Measurements from ENCODE around the gene PDHX. TPM values are rescaled to one million over a fixed set of nuclear protein-coding genes. Genes with fewer than 3 reads are reported as not detected.

The PDHX gene
- polyA plus RNA-seq, 1 donor (not counting 4 experiments of a cell fraction or from before 2014, with no cell fraction given): 28.5 TPM

DNA sequence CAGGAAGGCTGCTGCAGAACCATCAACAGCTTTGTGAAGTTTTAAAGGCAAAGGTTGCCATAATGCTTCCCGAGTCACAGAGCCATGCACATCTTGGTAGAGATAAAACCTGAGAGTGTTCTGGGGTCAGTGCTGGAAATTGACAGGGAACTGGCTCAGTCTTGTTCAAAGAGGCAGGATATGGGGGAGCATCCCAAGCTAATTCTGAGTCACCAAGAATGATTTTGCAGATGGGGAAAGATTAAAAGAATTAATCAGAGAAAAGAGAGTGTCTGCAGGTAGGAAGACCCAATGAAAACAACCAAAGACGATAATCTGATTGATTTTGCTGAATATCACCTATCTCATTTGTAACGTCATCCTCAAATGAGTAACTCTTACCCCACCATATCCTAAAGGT, 122.7 kb downstream of the PDHX start:
- peak overlapping the region; percentile 47 for H3K4me2 ChIP-seq (ENCODE audit: control insufficient read depth, extremely low read depth, insufficient read depth, low read depth, low read length)
- H2AFZ ChIP-seq (ENCODE audit: control insufficient read depth, low read length): no peak overlapping the region
- DNase-seq (ENCODE audit: low read depth, low spot score): no peak
- no peaks in the 10 kb centered on the region for H3K36me3 ChIP-seq (ENCODE audit: control insufficient read depth in 2 of 2, extremely low read depth in 1 of 2, insufficient read depth in 2 of 2, low read length in 2 of 2)
- peak overlapping the region; percentile 58 for H3K9ac ChIP-seq (ENCODE audit: control insufficient read depth, extremely low read depth, insufficient read depth, low read length)
- dilution Hi-C loops (cut with MboI; ENCODE audit: extremely low pct_ligation_motif_present, low sequenced_read_pairs): no loop called here
- H4K20me1 ChIP-seq (ENCODE audit: control insufficient read depth, extremely low read depth, insufficient read depth, low read length): no peaks in the 10 kb centered on the region
- no peaks in the 10 kb centered on the region for H3K79me2 ChIP-seq (ENCODE audit: control insufficient read depth, insufficient read depth, low read length)
- H3K9me3 ChIP-seq (ENCODE audit: control insufficient read depth, low read depth, low read length): no peaks in the 10 kb centered on the region
- H3K4me3 ChIP-seq (ENCODE audit: control insufficient read depth in 2 of 3, extremely low read depth in 1 of 3, insufficient read depth in 2 of 3, low read depth in 1 of 3, low read length in 3 of 3): no peak overlapping the region
- H3K4me1 ChIP-seq (ENCODE audit: control insufficient read depth, extremely low read depth, insufficient read depth, low read length): peaks cover 65% of the 10 kb centered on the region
- FAIRE-seq: peak; percentile 60
- H3K9me1 ChIP-seq (ENCODE audit: control insufficient read depth, extremely low read depth, insufficient read depth, low read length): no peaks in the 10 kb centered on the region
- TF ChIP-seq, protein P1, sequence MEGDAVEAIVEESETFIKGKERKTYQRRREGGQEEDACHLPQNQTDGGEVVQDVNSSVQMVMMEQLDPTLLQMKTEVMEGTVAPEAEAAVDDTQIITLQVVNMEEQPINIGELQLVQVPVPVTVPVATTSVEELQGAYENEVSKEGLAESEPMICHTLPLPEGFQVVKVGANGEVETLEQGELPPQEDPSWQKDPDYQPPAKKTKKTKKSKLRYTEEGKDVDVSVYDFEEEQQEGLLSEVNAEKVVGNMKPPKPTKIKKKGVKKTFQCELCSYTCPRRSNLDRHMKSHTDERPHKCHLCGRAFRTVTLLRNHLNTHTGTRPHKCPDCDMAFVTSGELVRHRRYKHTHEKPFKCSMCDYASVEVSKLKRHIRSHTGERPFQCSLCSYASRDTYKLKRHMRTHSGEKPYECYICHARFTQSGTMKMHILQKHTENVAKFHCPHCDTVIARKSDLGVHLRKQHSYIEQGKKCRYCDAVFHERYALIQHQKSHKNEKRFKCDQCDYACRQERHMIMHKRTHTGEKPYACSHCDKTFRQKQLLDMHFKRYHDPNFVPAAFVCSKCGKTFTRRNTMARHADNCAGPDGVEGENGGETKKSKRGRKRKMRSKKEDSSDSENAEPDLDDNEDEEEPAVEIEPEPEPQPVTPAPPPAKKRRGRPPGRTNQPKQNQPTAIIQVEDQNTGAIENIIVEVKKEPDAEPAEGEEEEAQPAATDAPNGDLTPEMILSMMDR (optimal IDR thresholded peaks at IDR 0.05 in 1 of 3, IDR thresholded peaks at IDR 0.05 in 1 of 3, conservative IDR thresholded peaks at IDR 0.05 in 1 of 3; ENCODE audit: extremely low read depth in 1 of 3, insufficient read depth in 2 of 3, low read length in 3 of 3): no peak
- TF ChIP-seq EZH2 (IDR thresholded peaks at IDR 0.05; ENCODE audit: low read length): no peak
- no peaks in the 10 kb centered on the region for H3K27me3 ChIP-seq (ENCODE audit: control insufficient read depth, extremely low read depth, insufficient read depth, low read length)
- H3K27ac ChIP-seq (ENCODE audit: control insufficient read depth, insufficient read depth, low read length): peak overlapping the region; percentile 99

GRCh38 chr11:35040221-35040942, 124.0 kb downstream of the PDHX start:
- dilution Hi-C loops (cut with MboI; ENCODE audit: extremely low pct_ligation_motif_present, low sequenced_read_pairs): no loop called here
- H2AFZ ChIP-seq (ENCODE audit: control insufficient read depth, low read length): peak overlapping the region; percentile 30
- peak; percentile 89 for FAIRE-seq

More at GRCh38 chr11:35040221-35040942, 124.0 kb downstream of the PDHX start:
- no peaks in the 10 kb centered on the region for H3K36me3 ChIP-seq (ENCODE audit: control insufficient read depth in 2 of 2, extremely low read depth in 1 of 2, insufficient read depth in 2 of 2, low read length in 2 of 2)
- H3K4me1 ChIP-seq (ENCODE audit: control insufficient read depth, extremely low read depth, insufficient read depth, low read length): peaks cover 61% of the 10 kb centered on the region
- peak overlapping the region; percentile 11 to 69 (median 49) for H3K4me3 ChIP-seq (ENCODE audit: control insufficient read depth in 2 of 3, extremely low read depth in 1 of 3, insufficient read depth in 2 of 3, low read depth in 1 of 3, low read length in 3 of 3)
- peak overlapping the region; percentile 98 for H3K4me2 ChIP-seq (ENCODE audit: control insufficient read depth, extremely low read depth, insufficient read depth, low read depth, low read length)
- peak; percentile 80 for DNase-seq (ENCODE audit: low read depth, low spot score)
- no peaks in the 10 kb centered on the region for H4K20me1 ChIP-seq (ENCODE audit: control insufficient read depth, extremely low read depth, insufficient read depth, low read length)
- H3K9me1 ChIP-seq (ENCODE audit: control insufficient read depth, extremely low read depth, insufficient read depth, low read length): no peaks in the 10 kb centered on the region
- no peaks in the 10 kb centered on the region for H3K9me3 ChIP-seq (ENCODE audit: control insufficient read depth, low read depth, low read length)
- peak overlapping the region; percentile 85 for H3K9ac ChIP-seq (ENCODE audit: control insufficient read depth, extremely low read depth, insufficient read depth, low read length)
- TF ChIP-seq, protein P1 (optimal IDR thresholded peaks at IDR 0.05 in 1 of 3, IDR thresholded peaks at IDR 0.05 in 1 of 3, conservative IDR thresholded peaks at IDR 0.05 in 1 of 3; ENCODE audit: extremely low read depth in 1 of 3, insufficient read depth in 2 of 3, low read length in 3 of 3): no peak
- no peak for TF ChIP-seq EZH2 (IDR thresholded peaks at IDR 0.05; ENCODE audit: low read length)
- peak overlapping the region; percentile 99 for H3K27ac ChIP-seq (ENCODE audit: control insufficient read depth, insufficient read depth, low read length)
- H3K79me2 ChIP-seq (ENCODE audit: control insufficient read depth, insufficient read depth, low read length): no peaks in the 10 kb centered on the region
- H3K27me3 ChIP-seq (ENCODE audit: control insufficient read depth, extremely low read depth, insufficient read depth, low read length): no peaks in the 10 kb centered on the region

Data from keratinocyte (primary cell).